ENCODE data around the gene CDC26. TPM values are rescaled to one million over a fixed set of nuclear protein-coding genes. Genes with fewer than 3 reads are reported as not detected.

CDC26 gene
- 27.3 and 29.3 TPM in 2 replicates for total RNA-seq (2022)
- percentile 75 among the genes with signal in this experiment for Bru-seq, nascent RNA
- percentile 73 among the genes with signal in this experiment for BruChase-seq, experiment 1, labeled RNA remaining after a 2-hour chase
- BruChase-seq, experiment 2, labeled RNA remaining after a 6-hour chase, result percentile 83 among the genes with signal in this experiment
- long read RNA-seq, transcript CDC26-201 (4 exons, 872 nt), result major isoform, 51 of 66 reads
- long read RNA-seq, partial matches to known transcripts, result 3 of 66 reads
- long read RNA-seq, other reads (novel, unspliced or antisense), result 11 of 66 reads

GRCh38 chr9:113275157-113276131, at the start of gene CDC26, which contains the start of gene PRPF4:
TSS of gene CDC26 (minus strand) at chr9:113275572. CDS start at chr9:113272507, 3,065 bp downstream.
TSS of gene PRPF4 (plus strand) at chr9:113275658. CDS start at chr9:113275744, 86 bp downstream.
- H3K4me1 Mint-ChIP-seq (ENCODE audit: low read depth, unreplicated experiment), result no peaks in the 10 kb centered on the region
- no peak within 1 kb of the TSS for H3K27ac Mint-ChIP-seq (ENCODE audit: unreplicated experiment)
- TF ChIP-seq CTCF (IDR thresholded peaks at IDR 0.05; ENCODE audit: insufficient read depth in 1 of 2, low read depth in 1 of 2, low read length in 1 of 2, severe bottlenecking in 1 of 2, unreplicated experiment in 1 of 2), result no peak
- POLR2A ChIA-PET, result interaction anchor here (0.6 to 1.8 kb wide), 10 partner anchors 21 to 383 kb away, joined by 3 to 16 read pairs (median 6); partner anchors contain the start of genes ALAD, BSPRY, C9orf43 and FKBP15
- Histone ChIP-seq H3K27me3 (replicated peaks; ENCODE audit: control insufficient read depth, insufficient read depth, low read length) (no peaks in the 10 kb centered on the region), H3K4me1 (no peaks in the 10 kb centered on the region), H3K9me3 (no peaks in the 10 kb centered on the region), H3K36me3 (ENCODE audit: control insufficient read depth, insufficient read depth, low read length) (no peaks in the 10 kb centered on the region; the same call in 1 of the 2 replicates), H3K4me3 (ENCODE audit: low read depth, low read length) (peak within 1 kb of the TSS; percentile 93)
- H3K36me3 Mint-ChIP-seq (ENCODE audit: insufficient read depth, unreplicated experiment), result peaks cover 39% of the 10 kb centered on the region
- BruUV-seq (replicated peaks), result TSS peak; percentile 69
- H3K4me3 Mint-ChIP-seq (ENCODE audit: unreplicated experiment), result no peak within 1 kb of the TSS
- H3K27me3 Mint-ChIP-seq (ENCODE audit: insufficient read depth, unreplicated experiment), result no peaks in the 10 kb centered on the region
- intact Hi-C loops (cut with micrococcal nuclease; ENCODE audit: unreplicated experiment), result loop anchor here (1.0 to 5.0 kb wide), 5 partner anchors 27 to 135 kb away; partner anchors contain the start of genes C9orf43, FKBP15, POLE3 and RNF183
- H3K9me3 Mint-ChIP-seq (ENCODE audit: unreplicated experiment), result no peaks in the 10 kb centered on the region
- CTCF ChIA-PET, result interaction anchor here (0.8 to 2.3 kb wide), 12 partner anchors 19 to 382 kb away, joined by 3 to 14 read pairs (median 6); partner anchors contain the start of genes ALAD, BSPRY, FKBP15 and POLE3
- peak; percentile 97 to 98 for DNase-seq

- Histone ChIP-seq H3K36me3 (ENCODE audit: control insufficient read depth, insufficient read depth, low read length) (no peaks in the 10 kb centered on the region), H3K27me3 (replicated peaks; ENCODE audit: control insufficient read depth, insufficient read depth, low read length) (no peaks in the 10 kb centered on the region), H3K9me3 (no peaks in the 10 kb centered on the region), H3K4me1 (no peaks in the 10 kb centered on the region), H3K4me3 (ENCODE audit: low read depth, low read length) (no peak overlapping the region)
- intact Hi-C loops (cut with micrococcal nuclease; ENCODE audit: unreplicated experiment), result no loop called here
- no peak for DNase-seq
- no peaks in the 10 kb centered on the region for H3K27me3 Mint-ChIP-seq (ENCODE audit: insufficient read depth, unreplicated experiment)
- no peak overlapping the region for H3K27ac Mint-ChIP-seq (ENCODE audit: unreplicated experiment)
- H3K9me3 Mint-ChIP-seq (ENCODE audit: unreplicated experiment), result no peaks in the 10 kb centered on the region
- no peaks in the 10 kb centered on the region for H3K36me3 Mint-ChIP-seq (ENCODE audit: insufficient read depth, unreplicated experiment)
- POLR2A ChIA-PET, result no interaction called here
- no TSS peak for BruUV-seq (replicated peaks)
- CTCF ChIA-PET, result no interaction called here
- TF ChIP-seq CTCF (IDR thresholded peaks at IDR 0.05; ENCODE audit: insufficient read depth in 1 of 2, low read depth in 1 of 2, low read length in 1 of 2, severe bottlenecking in 1 of 2, unreplicated experiment in 1 of 2), result no peak
- H3K4me1 Mint-ChIP-seq (ENCODE audit: low read depth, unreplicated experiment), result no peaks in the 10 kb centered on the region
- H3K4me3 Mint-ChIP-seq (ENCODE audit: unreplicated experiment), result no peak overlapping the region
These were observed 47.3 kb upstream of the CDC26 start for GRCh38 chr9:113322671-113323070.

GRCh38 chr9:113320051-113320450, 44.7 kb upstream of the CDC26 start:
- CTCF ChIA-PET, result no interaction called here
- no peak overlapping the region for H3K27ac Mint-ChIP-seq (ENCODE audit: unreplicated experiment)

More at GRCh38 chr9:113320051-113320450, 44.7 kb upstream of the CDC26 start:
- intact Hi-C loops (cut with micrococcal nuclease; ENCODE audit: unreplicated experiment), result no loop called here
- no peaks in the 10 kb centered on the region for H3K4me1 ChIP-seq
- H3K27me3 ChIP-seq (replicated peaks; ENCODE audit: control insufficient read depth, insufficient read depth, low read length), result no peaks in the 10 kb centered on the region
- no peak overlapping the region for H3K4me3 Mint-ChIP-seq (ENCODE audit: unreplicated experiment)
- H3K9me3 Mint-ChIP-seq (ENCODE audit: unreplicated experiment), result no peaks in the 10 kb centered on the region
- POLR2A ChIA-PET, result no interaction called here
- H3K27me3 Mint-ChIP-seq (ENCODE audit: insufficient read depth, unreplicated experiment), result no peaks in the 10 kb centered on the region
- H3K9me3 ChIP-seq, result no peaks in the 10 kb centered on the region
- BruUV-seq (replicated peaks), result no TSS peak
- DNase-seq, result no peak
- H3K4me1 Mint-ChIP-seq (ENCODE audit: low read depth, unreplicated experiment), result no peaks in the 10 kb centered on the region
- no peaks in the 10 kb centered on the region for H3K36me3 Mint-ChIP-seq (ENCODE audit: insufficient read depth, unreplicated experiment)
- no peaks in the 10 kb centered on the region for H3K36me3 ChIP-seq (ENCODE audit: control insufficient read depth, insufficient read depth, low read length)
- no peak for TF ChIP-seq CTCF (IDR thresholded peaks at IDR 0.05; ENCODE audit: insufficient read depth in 1 of 2, low read depth in 1 of 2, low read length in 1 of 2, severe bottlenecking in 1 of 2, unreplicated experiment in 1 of 2)
- no peak overlapping the region for H3K4me3 ChIP-seq (ENCODE audit: low read depth, low read length)
